ENCODE data around the gene HLA-DRB5. TPM values are rescaled to one million over a fixed set of nuclear protein-coding genes. Genes with fewer than 3 reads are reported as not detected.

HLA-DRB5 gene
- total and polyA plus RNA-seq, 2 donors (not counting 3 experiments of a cell fraction or from before 2014, with no cell fraction given), result not detected

DNA sequence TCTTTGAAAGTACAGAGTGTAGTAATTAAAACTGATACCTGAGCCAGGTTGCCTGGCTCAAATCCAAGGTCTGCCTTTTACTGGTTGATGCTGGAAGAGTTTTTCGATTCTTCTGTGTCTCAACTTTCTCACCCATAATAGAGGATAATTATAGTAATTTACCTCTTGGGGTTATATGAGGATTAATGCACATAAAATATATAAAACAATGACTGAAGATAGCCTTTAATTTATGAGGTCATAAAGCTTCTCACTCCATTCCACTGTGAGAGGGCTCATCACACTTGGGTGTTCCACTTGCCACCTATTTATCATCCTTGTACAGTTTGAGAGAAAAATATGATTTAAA, 10.2 kb downstream of the HLA-DRB5 start:
- POLR2A ChIA-PET, result no interaction called here
- Histone ChIP-seq H3K27me3 (ENCODE audit: control insufficient read depth in 2 of 2, insufficient read depth in 2 of 2, low read length in 2 of 2) (peaks cover 0 to 1% of the 10 kb centered on the region in 2 experiments), H3K4me1 (ENCODE audit: control insufficient read depth, extremely low read depth, insufficient read depth, low read length) (no peaks in the 10 kb centered on the region), H3K27ac (ENCODE audit: insufficient read depth, low read depth, low read length) (no peak overlapping the region), H3K4me2 (ENCODE audit: insufficient read depth, low read length) (no peak overlapping the region), H4K20me1 (replicated peaks; ENCODE audit: control insufficient read depth, extremely low read depth, insufficient read depth, low read length) (no peaks in the 10 kb centered on the region), H3K79me2 (ENCODE audit: control insufficient read depth, insufficient read depth, low read length) (no peaks in the 10 kb centered on the region), H3K9me3 (replicated peaks; ENCODE audit: control insufficient read depth, insufficient read depth, low read length) (no peaks in the 10 kb centered on the region), H3K9ac (replicated peaks; ENCODE audit: extremely low read depth, insufficient read depth, low read length) (no peak overlapping the region), H3K36me3 (ENCODE audit: control insufficient read depth in 2 of 2, extremely low read depth in 1 of 2, insufficient read depth in 2 of 2, low read length in 2 of 2) (no peaks in the 10 kb centered on the region), H3K9me1 (replicated peaks; ENCODE audit: control insufficient read depth, extremely low read depth, insufficient read depth, low read length) (no peaks in the 10 kb centered on the region), H2AFZ (ENCODE audit: low read depth, low read length) (no peak overlapping the region), H3K4me3 (replicated peaks in 1 of 3; ENCODE audit: insufficient read depth in 1 of 3, low read depth in 1 of 3, low read length in 3 of 3) (no peak overlapping the region)
- DNase-seq (ENCODE audit: low read depth, low spot score) (no peak), FAIRE-seq (no peak)
- BruUV-seq (replicated peaks), result no TSS peak
- intact Hi-C loops (cut with micrococcal nuclease) (loop anchor here (5.0 kb wide), 1 partner anchor 37 kb away; no protein-coding TSS in a partner anchor), dilution Hi-C loops (cut with MboI; ENCODE audit: extremely low pct_ligation_motif_present, low sequenced_read_pairs) (no loop called here)
- TF ChIP-seq MYC (IDR thresholded peaks at IDR 0.05; ENCODE audit: low read depth, low read length), result no peak
- no peak for TF ChIP-seq MAX (IDR thresholded peaks at IDR 0.05; ENCODE audit: insufficient read depth, insufficient read length)
- no peak for TF ChIP-seq POLR2AphosphoS5 (IDR thresholded peaks at IDR 0.05; ENCODE audit: insufficient read depth, low read depth, low read length)
- TF ChIP-seq EZH2 (IDR thresholded peaks at IDR 0.05; ENCODE audit: borderline replicate concordance, low read depth, low read length, severe bottlenecking), result no peak
- no peak for TF ChIP-seq GATA2 (IDR thresholded peaks at IDR 0.05; ENCODE audit: insufficient read depth, insufficient read length, low read depth, low read length)
- TF ChIP-seq POLR2A (IDR thresholded peaks at IDR 0.05; ENCODE audit: low read depth, low read length), result no peak
- TF ChIP-seq, protein P1, sequence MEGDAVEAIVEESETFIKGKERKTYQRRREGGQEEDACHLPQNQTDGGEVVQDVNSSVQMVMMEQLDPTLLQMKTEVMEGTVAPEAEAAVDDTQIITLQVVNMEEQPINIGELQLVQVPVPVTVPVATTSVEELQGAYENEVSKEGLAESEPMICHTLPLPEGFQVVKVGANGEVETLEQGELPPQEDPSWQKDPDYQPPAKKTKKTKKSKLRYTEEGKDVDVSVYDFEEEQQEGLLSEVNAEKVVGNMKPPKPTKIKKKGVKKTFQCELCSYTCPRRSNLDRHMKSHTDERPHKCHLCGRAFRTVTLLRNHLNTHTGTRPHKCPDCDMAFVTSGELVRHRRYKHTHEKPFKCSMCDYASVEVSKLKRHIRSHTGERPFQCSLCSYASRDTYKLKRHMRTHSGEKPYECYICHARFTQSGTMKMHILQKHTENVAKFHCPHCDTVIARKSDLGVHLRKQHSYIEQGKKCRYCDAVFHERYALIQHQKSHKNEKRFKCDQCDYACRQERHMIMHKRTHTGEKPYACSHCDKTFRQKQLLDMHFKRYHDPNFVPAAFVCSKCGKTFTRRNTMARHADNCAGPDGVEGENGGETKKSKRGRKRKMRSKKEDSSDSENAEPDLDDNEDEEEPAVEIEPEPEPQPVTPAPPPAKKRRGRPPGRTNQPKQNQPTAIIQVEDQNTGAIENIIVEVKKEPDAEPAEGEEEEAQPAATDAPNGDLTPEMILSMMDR (IDR thresholded peaks at IDR 0.05; ENCODE audit: extremely low read depth in 1 of 2, insufficient read depth in 1 of 2, low read depth in 1 of 2, low read length in 2 of 2), result no peak
- no peak for TF ChIP-seq FOS (IDR thresholded peaks at IDR 0.05; ENCODE audit: borderline replicate concordance, insufficient read depth, low read length)
- no peak for TF ChIP-seq JUN (IDR thresholded peaks at IDR 0.05; ENCODE audit: borderline replicate concordance, insufficient read depth, insufficient read length, low read depth)
- CTCF ChIA-PET, result interaction anchor here (0.6 kb wide), 1 partner anchor 62 kb away, joined by 3 read pairs; no protein-coding TSS in a partner anchor
